GM23338 (cell line): ENCODE data around the gene TSPAN12. TPM values are rescaled to one million over a fixed set of nuclear protein-coding genes. Genes with fewer than 3 reads are reported as not detected.

Experiments
- ATAC-seq: fragments of 200-7000 bp; cut with Tn5 transposase; 3 replicates; pipeline ENCODE4 v1.9.1; 2020
- DNase-seq: peaks from one replicate; pipeline ENCODE4 v3.0.0-alpha.2; 2015; ENCODE audit warnings: low spot score
- H2AFZ ChIP-seq: fragments of 200-600 bp; sonication (generic); 2 replicates; pipeline ENCODE4 v1.8.0; 2016; ENCODE audit warnings: antibody characterized with exemption, mild to moderate bottlenecking, moderate library complexity
- H3F3A ChIP-seq: fragments of 200-600 bp; sonication (generic); replicated peaks from 2 replicates; pipeline ENCODE4 v1.8.0; 2017; ENCODE audit warnings: antibody characterized with exemption, mixed run types, low read depth
- H3K27ac ChIP-seq: fragments of 200-600 bp; sonication (generic); 2 replicates; pipeline ENCODE4 v1.6.1; 2016; ENCODE audit warnings: low read depth
- H3K27me3 ChIP-seq: fragments of 200-600 bp; sonication (generic); 2 replicates; pipeline ENCODE4 v1.8.0; 2016; ENCODE audit warnings: mild to moderate bottlenecking, mixed run types, moderate library complexity; ENCODE audit not compliant: insufficient read depth
- H3K36me3 ChIP-seq: fragments of 200-600 bp; sonication (generic); 2 replicates; pipeline ENCODE4 v1.8.0; 2016; ENCODE audit warnings: mild to moderate bottlenecking; ENCODE audit not compliant: insufficient read depth
- H3K4me1 ChIP-seq: fragments of 200-600 bp; sonication (generic); 2 replicates; pipeline ENCODE4 v1.8.0; 2016; ENCODE audit warnings: mild to moderate bottlenecking, moderate library complexity; ENCODE audit not compliant: insufficient read depth
- H3K4me2 ChIP-seq: fragments of 200-600 bp; sonication (generic); 2 replicates; pipeline ENCODE4 v1.7.1; 2017; ENCODE audit warnings: mixed run types
- H3K4me3 ChIP-seq: fragments of 200-600 bp; sonication (generic); 2 replicates; pipeline ENCODE4 v1.6.1; 2016; ENCODE audit warnings: mixed run types
- H3K79me2 ChIP-seq: fragments of 200-600 bp; sonication (generic); replicated peaks from 2 replicates; pipeline ENCODE4 v1.8.0; 2017; ENCODE audit warnings: mild to moderate bottlenecking; ENCODE audit not compliant: insufficient read depth
- H3K9me2 ChIP-seq: fragments of 200-600 bp; sonication (generic); 2 replicates; pipeline ENCODE4 v1.8.0; 2017; ENCODE audit not compliant: insufficient read depth
- H4K20me1 ChIP-seq: fragments of 200-600 bp; sonication (generic); replicated peaks from 2 replicates; pipeline ENCODE4 v1.8.0; 2017; ENCODE audit warnings: mild to moderate bottlenecking; ENCODE audit not compliant: insufficient read depth
- H3K27ac Mint-ChIP-seq: 2 replicates; pipeline ENCODE4 v1.8.0; 2020; ENCODE audit warnings: inconsistent platforms, mild to moderate bottlenecking, moderate library complexity, mixed read lengths
- H3K27me3 Mint-ChIP-seq: 3 replicates; pipeline ENCODE4 v1.8.0; 2022; ENCODE audit warnings: low read depth, mild to moderate bottlenecking, moderate library complexity, mixed read lengths, inconsistent platforms; ENCODE audit not compliant: insufficient read depth, poor library complexity
- H3K36me3 Mint-ChIP-seq: 3 replicates; pipeline ENCODE4 v1.8.0; 2021; ENCODE audit warnings: low read depth, mild to moderate bottlenecking, inconsistent platforms, moderate library complexity, mixed read lengths
- H3K4me1 Mint-ChIP-seq: 3 replicates; pipeline ENCODE4 v1.8.0; 2020; ENCODE audit warnings: mild to moderate bottlenecking, inconsistent platforms, mixed read lengths
- H3K4me3 Mint-ChIP-seq: 3 replicates; pipeline ENCODE4 v1.8.0; 2021; ENCODE audit warnings: moderate library complexity, mild to moderate bottlenecking, inconsistent platforms, mixed read lengths
- H3K9me3 Mint-ChIP-seq: 3 replicates; pipeline ENCODE4 v1.8.0; 2020; ENCODE audit warnings: moderate library complexity, mild to moderate bottlenecking, inconsistent platforms, mixed read lengths
- CREB1 ChIP-seq: fragments of 250-450 bp; sonication (Bioruptor Pico); IDR thresholded peaks from 2 replicates; pipeline ENCODE4 v1.5.0; 2020; ENCODE audit warnings: low read depth, mild to moderate bottlenecking, moderate library complexity
- EZH2 ChIP-seq: fragments of 200-600 bp; sonication (generic); IDR thresholded peaks from one replicate; pipeline ENCODE4 v1.8.0; 2017; ENCODE audit warnings: antibody characterized with exemption, mild to moderate bottlenecking, low read depth; ENCODE audit not compliant: unreplicated experiment
- EZH2phosphoT487 ChIP-seq: fragments of 200-600 bp; sonication (generic); IDR thresholded peaks from one replicate; pipeline ENCODE4 v1.8.1; 2018; ENCODE audit warnings: antibody characterized with exemption; ENCODE audit not compliant: unreplicated experiment
- JUNB ChIP-seq: IDR thresholded peaks from one replicate; pipeline ENCODE4 v1.6.1; 2016; ENCODE audit warnings: antibody characterized with exemption; ENCODE audit not compliant: unreplicated experiment
- NANOG ChIP-seq: IDR thresholded peaks from 2 replicates; pipeline ENCODE4 v1.6.1; 2016; ENCODE audit warnings: antibody characterized with exemption, borderline replicate concordance
- POLR2AphosphoS5 ChIP-seq: IDR thresholded peaks from 2 replicates; pipeline ENCODE4 v1.6.1; 2016; ENCODE audit warnings: antibody characterized with exemption, low read depth
- STAT1 ChIP-seq: IDR thresholded peaks from one replicate; pipeline ENCODE4 v1.6.1; 2016; ENCODE audit warnings: antibody characterized with exemption; ENCODE audit not compliant: unreplicated experiment
- ZNF114 ChIP-seq: fragments of 250-450 bp; sonication (Bioruptor Pico); IDR thresholded peaks from 2 replicates; pipeline ENCODE4 v1.5.0; 2020; ENCODE audit warnings: mild to moderate bottlenecking, moderate library complexity
- ZNF331 ChIP-seq: fragments of 250-450 bp; sonication (Bioruptor Pico); IDR thresholded peaks from 2 replicates; pipeline ENCODE4 v1.5.0; 2020; ENCODE audit warnings: low read depth, mild to moderate bottlenecking, moderate library complexity
- polyA plus RNA-seq: library from polyadenylated mRNA; unstranded; fragments of >200 nt; fragmentation: Nextera tagmentation; extraction: Ambion mirVana; gene quantifications from 2 replicates; pipeline ENCODE4 v1.2.1, GENCODE V29; 2016
- total RNA-seq: library from RNA; depleted of rRNA; stranded (reverse); fragments of >200 nt; shearing (Covaris generic); gene quantifications from 2 replicates; pipeline ENCODE4 v1.2.3, GENCODE V29; 2014
- TF ChIP-seq, protein P1 (sequence below): IDR thresholded peaks from one replicate; pipeline ENCODE4 v1.6.1; 2018; ENCODE audit warnings: antibody characterized with exemption; ENCODE audit not compliant: unreplicated experiment
- TF ChIP-seq, protein P2 (sequence below): fragments of 250-450 bp; sonication (Bioruptor Pico); IDR thresholded peaks from 2 replicates; pipeline ENCODE4 v1.5.0; 2020; ENCODE audit warnings: mild to moderate bottlenecking, moderate library complexity
- TF ChIP-seq, protein P3 (sequence below), 2 experiments: fragments of 200-600 bp in 1 of 2; sonication (generic) in 1 of 2; conservative IDR thresholded peaks; 2 replicates each; pipeline versions ENCODE4 v1.5.1 to v1.6.1; 2016 to 2017; ENCODE audit warnings: antibody characterized with exemption in 2 of 2, low read depth in 2 of 2, mild to moderate bottlenecking in 2 of 2, moderate library complexity in 1 of 2
- TF ChIP-seq, protein P4 (sequence below): IDR thresholded peaks from 2 replicates; pipeline ENCODE4 v1.6.1; 2016; ENCODE audit warnings: antibody characterized with exemption

The TSPAN12 gene
- total and polyA plus RNA-seq, 2 experiments from 2014 or later, result 9.7 to 11.7 TPM

DNA sequence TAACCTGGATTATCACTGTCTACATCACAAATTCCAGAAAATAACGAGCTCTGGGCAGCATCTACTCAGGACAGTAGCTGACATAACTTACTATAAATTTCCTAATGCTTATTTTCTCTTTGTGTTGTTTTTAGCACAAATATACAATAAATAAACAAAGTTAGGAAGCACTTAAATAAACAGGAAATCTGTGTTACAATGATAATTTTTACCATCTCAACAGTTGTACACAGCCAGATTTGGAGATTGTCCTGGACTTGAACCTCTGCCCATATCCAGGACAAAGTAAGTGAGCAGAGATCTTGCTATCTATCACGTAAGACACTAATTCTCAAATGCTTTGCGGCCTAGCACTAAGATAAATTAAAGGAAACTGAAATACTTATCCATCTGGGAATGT lies 48.7 kb downstream of the TSPAN12 start:
- Histone ChIP-seq H4K20me1 (no peaks in the 10 kb centered on the region), H3K27ac (no peak overlapping the region), H3K4me2 (no peak overlapping the region), H3F3A (no peaks in the 10 kb centered on the region), H3K4me3 (no peak overlapping the region), H3K27me3 (no peaks in the 10 kb centered on the region), H3K4me1 (no peaks in the 10 kb centered on the region), H3K36me3 (no peaks in the 10 kb centered on the region), H3K9me2 (no peaks in the 10 kb centered on the region), H2AFZ (no peak overlapping the region), H3K79me2 (no peaks in the 10 kb centered on the region)
- ATAC-seq (no peak), DNase-seq (no peak)
- Mint-ChIP-seq H3K4me3 (no peak overlapping the region), H3K36me3 (no peaks in the 10 kb centered on the region), H3K27me3 (no peaks in the 10 kb centered on the region), H3K9me3 (no peaks in the 10 kb centered on the region), H3K27ac (no peak overlapping the region), H3K4me1 (peaks cover 6% of the 10 kb centered on the region; the same call in 2 of the 3 replicates)
- TF ChIP-seq CREB1 (CRISPR knock-in tag), result no peak
- no peak for TF ChIP-seq ZNF114 (CRISPR knock-in tag)
- TF ChIP-seq, protein P1, sequence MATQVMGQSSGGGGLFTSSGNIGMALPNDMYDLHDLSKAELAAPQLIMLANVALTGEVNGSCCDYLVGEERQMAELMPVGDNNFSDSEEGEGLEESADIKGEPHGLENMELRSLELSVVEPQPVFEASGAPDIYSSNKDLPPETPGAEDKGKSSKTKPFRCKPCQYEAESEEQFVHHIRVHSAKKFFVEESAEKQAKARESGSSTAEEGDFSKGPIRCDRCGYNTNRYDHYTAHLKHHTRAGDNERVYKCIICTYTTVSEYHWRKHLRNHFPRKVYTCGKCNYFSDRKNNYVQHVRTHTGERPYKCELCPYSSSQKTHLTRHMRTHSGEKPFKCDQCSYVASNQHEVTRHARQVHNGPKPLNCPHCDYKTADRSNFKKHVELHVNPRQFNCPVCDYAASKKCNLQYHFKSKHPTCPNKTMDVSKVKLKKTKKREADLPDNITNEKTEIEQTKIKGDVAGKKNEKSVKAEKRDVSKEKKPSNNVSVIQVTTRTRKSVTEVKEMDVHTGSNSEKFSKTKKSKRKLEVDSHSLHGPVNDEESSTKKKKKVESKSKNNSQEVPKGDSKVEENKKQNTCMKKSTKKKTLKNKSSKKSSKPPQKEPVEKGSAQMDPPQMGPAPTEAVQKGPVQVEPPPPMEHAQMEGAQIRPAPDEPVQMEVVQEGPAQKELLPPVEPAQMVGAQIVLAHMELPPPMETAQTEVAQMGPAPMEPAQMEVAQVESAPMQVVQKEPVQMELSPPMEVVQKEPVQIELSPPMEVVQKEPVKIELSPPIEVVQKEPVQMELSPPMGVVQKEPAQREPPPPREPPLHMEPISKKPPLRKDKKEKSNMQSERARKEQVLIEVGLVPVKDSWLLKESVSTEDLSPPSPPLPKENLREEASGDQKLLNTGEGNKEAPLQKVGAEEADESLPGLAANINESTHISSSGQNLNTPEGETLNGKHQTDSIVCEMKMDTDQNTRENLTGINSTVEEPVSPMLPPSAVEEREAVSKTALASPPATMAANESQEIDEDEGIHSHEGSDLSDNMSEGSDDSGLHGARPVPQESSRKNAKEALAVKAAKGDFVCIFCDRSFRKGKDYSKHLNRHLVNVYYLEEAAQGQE, result no peak
- no peak for TF ChIP-seq EZH2phosphoT487
- no peak for TF ChIP-seq ZNF331 (CRISPR knock-in tag)
- TF ChIP-seq, protein P2, sequence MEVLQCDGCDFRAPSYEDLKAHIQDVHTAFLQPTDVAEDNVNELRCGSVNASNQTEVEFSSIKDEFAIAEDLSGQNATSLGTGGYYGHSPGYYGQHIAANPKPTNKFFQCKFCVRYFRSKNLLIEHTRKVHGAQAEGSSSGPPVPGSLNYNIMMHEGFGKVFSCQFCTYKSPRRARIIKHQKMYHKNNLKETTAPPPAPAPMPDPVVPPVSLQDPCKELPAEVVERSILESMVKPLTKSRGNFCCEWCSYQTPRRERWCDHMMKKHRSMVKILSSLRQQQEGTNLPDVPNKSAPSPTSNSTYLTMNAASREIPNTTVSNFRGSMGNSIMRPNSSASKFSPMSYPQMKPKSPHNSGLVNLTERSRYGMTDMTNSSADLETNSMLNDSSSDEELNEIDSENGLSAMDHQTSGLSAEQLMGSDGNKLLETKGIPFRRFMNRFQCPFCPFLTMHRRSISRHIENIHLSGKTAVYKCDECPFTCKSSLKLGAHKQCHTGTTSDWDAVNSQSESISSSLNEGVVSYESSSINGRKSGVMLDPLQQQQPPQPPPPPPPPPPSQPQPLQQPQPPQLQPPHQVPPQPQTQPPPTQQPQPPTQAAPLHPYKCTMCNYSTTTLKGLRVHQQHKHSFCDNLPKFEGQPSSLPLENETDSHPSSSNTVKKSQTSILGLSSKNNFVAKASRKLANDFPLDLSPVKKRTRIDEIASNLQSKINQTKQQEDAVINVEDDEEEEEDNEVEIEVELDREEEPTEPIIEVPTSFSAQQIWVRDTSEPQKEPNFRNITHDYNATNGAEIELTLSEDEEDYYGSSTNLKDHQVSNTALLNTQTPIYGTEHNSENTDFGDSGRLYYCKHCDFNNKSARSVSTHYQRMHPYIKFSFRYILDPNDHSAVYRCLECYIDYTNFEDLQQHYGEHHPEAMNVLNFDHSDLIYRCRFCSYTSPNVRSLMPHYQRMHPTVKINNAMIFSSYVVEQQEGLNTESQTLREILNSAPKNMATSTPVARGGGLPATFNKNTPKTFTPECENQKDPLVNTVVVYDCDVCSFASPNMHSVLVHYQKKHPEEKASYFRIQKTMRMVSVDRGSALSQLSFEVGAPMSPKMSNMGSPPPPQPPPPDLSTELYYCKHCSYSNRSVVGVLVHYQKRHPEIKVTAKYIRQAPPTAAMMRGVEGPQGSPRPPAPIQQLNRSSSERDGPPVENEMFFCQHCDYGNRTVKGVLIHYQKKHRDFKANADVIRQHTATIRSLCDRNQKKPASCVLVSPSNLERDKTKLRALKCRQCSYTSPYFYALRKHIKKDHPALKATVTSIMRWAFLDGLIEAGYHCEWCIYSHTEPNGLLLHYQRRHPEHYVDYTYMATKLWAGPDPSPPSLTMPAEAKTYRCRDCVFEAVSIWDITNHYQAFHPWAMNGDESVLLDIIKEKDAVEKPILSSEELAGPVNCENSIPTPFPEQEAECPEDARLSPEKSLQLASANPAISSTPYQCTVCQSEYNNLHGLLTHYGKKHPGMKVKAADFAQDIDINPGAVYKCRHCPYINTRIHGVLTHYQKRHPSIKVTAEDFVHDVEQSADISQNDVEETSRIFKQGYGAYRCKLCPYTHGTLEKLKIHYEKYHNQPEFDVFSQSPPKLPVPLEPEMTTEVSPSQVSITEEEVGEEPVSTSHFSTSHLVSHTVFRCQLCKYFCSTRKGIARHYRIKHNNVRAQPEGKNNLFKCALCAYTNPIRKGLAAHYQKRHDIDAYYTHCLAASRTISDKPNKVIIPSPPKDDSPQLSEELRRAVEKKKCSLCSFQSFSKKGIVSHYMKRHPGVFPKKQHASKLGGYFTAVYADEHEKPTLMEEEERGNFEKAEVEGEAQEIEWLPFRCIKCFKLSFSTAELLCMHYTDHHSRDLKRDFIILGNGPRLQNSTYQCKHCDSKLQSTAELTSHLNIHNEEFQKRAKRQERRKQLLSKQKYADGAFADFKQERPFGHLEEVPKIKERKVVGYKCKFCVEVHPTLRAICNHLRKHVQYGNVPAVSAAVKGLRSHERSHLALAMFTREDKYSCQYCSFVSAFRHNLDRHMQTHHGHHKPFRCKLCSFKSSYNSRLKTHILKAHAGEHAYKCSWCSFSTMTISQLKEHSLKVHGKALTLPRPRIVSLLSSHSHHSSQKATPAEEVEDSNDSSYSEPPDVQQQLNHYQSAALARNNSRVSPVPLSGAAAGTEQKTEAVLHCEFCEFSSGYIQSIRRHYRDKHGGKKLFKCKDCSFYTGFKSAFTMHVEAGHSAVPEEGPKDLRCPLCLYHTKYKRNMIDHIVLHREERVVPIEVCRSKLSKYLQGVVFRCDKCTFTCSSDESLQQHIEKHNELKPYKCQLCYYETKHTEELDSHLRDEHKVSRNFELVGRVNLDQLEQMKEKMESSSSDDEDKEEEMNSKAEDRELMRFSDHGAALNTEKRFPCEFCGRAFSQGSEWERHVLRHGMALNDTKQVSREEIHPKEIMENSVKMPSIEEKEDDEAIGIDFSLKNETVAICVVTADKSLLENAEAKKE (CRISPR knock-in tag), result no peak
- TF ChIP-seq, protein P3, sequence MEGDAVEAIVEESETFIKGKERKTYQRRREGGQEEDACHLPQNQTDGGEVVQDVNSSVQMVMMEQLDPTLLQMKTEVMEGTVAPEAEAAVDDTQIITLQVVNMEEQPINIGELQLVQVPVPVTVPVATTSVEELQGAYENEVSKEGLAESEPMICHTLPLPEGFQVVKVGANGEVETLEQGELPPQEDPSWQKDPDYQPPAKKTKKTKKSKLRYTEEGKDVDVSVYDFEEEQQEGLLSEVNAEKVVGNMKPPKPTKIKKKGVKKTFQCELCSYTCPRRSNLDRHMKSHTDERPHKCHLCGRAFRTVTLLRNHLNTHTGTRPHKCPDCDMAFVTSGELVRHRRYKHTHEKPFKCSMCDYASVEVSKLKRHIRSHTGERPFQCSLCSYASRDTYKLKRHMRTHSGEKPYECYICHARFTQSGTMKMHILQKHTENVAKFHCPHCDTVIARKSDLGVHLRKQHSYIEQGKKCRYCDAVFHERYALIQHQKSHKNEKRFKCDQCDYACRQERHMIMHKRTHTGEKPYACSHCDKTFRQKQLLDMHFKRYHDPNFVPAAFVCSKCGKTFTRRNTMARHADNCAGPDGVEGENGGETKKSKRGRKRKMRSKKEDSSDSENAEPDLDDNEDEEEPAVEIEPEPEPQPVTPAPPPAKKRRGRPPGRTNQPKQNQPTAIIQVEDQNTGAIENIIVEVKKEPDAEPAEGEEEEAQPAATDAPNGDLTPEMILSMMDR (conservative IDR thresholded peaks at IDR 0.05; ENCODE audit: low read depth in 2 of 2), result no peak
- TF ChIP-seq POLR2AphosphoS5, result no peak
- TF ChIP-seq EZH2, result no peak
- TF ChIP-seq, protein P4, sequence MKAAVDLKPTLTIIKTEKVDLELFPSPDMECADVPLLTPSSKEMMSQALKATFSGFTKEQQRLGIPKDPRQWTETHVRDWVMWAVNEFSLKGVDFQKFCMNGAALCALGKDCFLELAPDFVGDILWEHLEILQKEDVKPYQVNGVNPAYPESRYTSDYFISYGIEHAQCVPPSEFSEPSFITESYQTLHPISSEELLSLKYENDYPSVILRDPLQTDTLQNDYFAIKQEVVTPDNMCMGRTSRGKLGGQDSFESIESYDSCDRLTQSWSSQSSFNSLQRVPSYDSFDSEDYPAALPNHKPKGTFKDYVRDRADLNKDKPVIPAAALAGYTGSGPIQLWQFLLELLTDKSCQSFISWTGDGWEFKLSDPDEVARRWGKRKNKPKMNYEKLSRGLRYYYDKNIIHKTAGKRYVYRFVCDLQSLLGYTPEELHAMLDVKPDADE, result no peak
- TF ChIP-seq JUNB, result no peak
- TF ChIP-seq NANOG, result no peak
- no peak for TF ChIP-seq STAT1
